Osteocyte (in vitro differentiated cells): ENCODE data around the gene RARA. TPM values are rescaled to one million over a fixed set of nuclear protein-coding genes. Genes with fewer than 3 reads are reported as not detected.

Experiments used
- DNase-seq: peaks from one replicate; pipeline ENCODE4 v3.0.0; 2021; ENCODE audit warnings: mixed read lengths; ENCODE audit not compliant: unreplicated experiment; ENCODE audit errors: extremely low spot score
- H3K27ac Mint-ChIP-seq: one replicate; pipeline ENCODE4 v1.8.0; 2021; ENCODE audit warnings: mild to moderate bottlenecking, mixed read lengths; ENCODE audit not compliant: unreplicated experiment
- H3K27me3 Mint-ChIP-seq: one replicate; pipeline ENCODE4 v1.8.0; 2021; ENCODE audit warnings: mixed read lengths; ENCODE audit not compliant: unreplicated experiment
- H3K36me3 Mint-ChIP-seq: one replicate; pipeline ENCODE4 v1.8.0; 2021; ENCODE audit warnings: mixed read lengths; ENCODE audit not compliant: unreplicated experiment
- H3K4me1 Mint-ChIP-seq: one replicate; pipeline ENCODE4 v1.8.0; 2021; ENCODE audit warnings: mixed read lengths; ENCODE audit not compliant: unreplicated experiment
- H3K4me3 Mint-ChIP-seq: one replicate; pipeline ENCODE4 v1.8.0; 2021; ENCODE audit warnings: mild to moderate bottlenecking, moderate library complexity, mixed read lengths; ENCODE audit not compliant: unreplicated experiment
- H3K9me3 Mint-ChIP-seq: one replicate; pipeline ENCODE4 v1.8.0; 2021; ENCODE audit warnings: mixed read lengths; ENCODE audit not compliant: unreplicated experiment
- CTCF ChIP-seq: fragments of 200-600 bp; sonication (generic); IDR thresholded peaks from 2 replicates; pipeline ENCODE4 v1.5.0; 2021; ENCODE audit warnings: antibody characterized with exemption, mild to moderate bottlenecking, moderate library complexity
- total RNA-seq: library from RNA; stranded (reverse); gene quantifications from 2 replicates; pipeline ENCODE4 v1.2.1, GENCODE V29; 2021

RARA gene
- total RNA-seq, 1 donor from 2014 or later: 62.6 TPM

GRCh38 chr17:40355123-40355803 is 46.3 kb downstream of the RARA start:
- Mint-ChIP-seq H3K4me3 (no peak overlapping the region), H3K4me1 (peaks cover 22% of the 10 kb centered on the region), H3K36me3 (peaks cover 23% of the 10 kb centered on the region), H3K27ac (no peak overlapping the region), H3K9me3 (no peaks in the 10 kb centered on the region), H3K27me3 (no peaks in the 10 kb centered on the region)
- peak; percentile 92 for DNase-seq
- TF ChIP-seq CTCF: peak; percentile 96

GRCh38 chr17:40355804-40356758 is 47.1 kb downstream of the RARA start:
- no peak for TF ChIP-seq CTCF
- DNase-seq: no peak
- H3K27me3 Mint-ChIP-seq: no peaks in the 10 kb centered on the region
- H3K36me3 Mint-ChIP-seq: peaks cover 23% of the 10 kb centered on the region
- H3K9me3 Mint-ChIP-seq: no peaks in the 10 kb centered on the region
- H3K4me3 Mint-ChIP-seq: no peak overlapping the region
- no peak overlapping the region for H3K27ac Mint-ChIP-seq
- H3K4me1 Mint-ChIP-seq: peaks cover 20% of the 10 kb centered on the region

GRCh38 chr17:40356990-40357881 is 48.3 kb downstream of the RARA start:
- no peak for TF ChIP-seq CTCF
- Mint-ChIP-seq H3K4me1 (peaks cover 18% of the 10 kb centered on the region), H3K9me3 (no peaks in the 10 kb centered on the region), H3K4me3 (no peak overlapping the region), H3K27ac (peak overlapping the region; percentile 84), H3K27me3 (no peaks in the 10 kb centered on the region), H3K36me3 (peaks cover 18% of the 10 kb centered on the region)
- no peak for DNase-seq

GRCh38 chr17:40358323-40359038 is 49.5 kb downstream of the RARA start:
- H3K36me3 Mint-ChIP-seq: peaks cover 9% of the 10 kb centered on the region
- H3K9me3 Mint-ChIP-seq: no peaks in the 10 kb centered on the region
- peak overlapping the region; percentile 6 for H3K4me3 Mint-ChIP-seq
- no peaks in the 10 kb centered on the region for H3K27me3 Mint-ChIP-seq
- peak; percentile 97 for TF ChIP-seq CTCF
- peak; percentile 96 for DNase-seq
- H3K4me1 Mint-ChIP-seq: peaks cover 18% of the 10 kb centered on the region
- H3K27ac Mint-ChIP-seq: peak overlapping the region; percentile 84
